A673 (cell line): ENCODE results near the gene DIP2C.

Experiments
- CTCF ChIP-seq: fragments of 300-800, 200-600 bp; sonication (generic); conservative IDR thresholded peaks from 2 replicates; pipeline ENCODE4 v1.5.1; 2017; ENCODE audit warnings: low read depth, mild to moderate bottlenecking, antibody characterized with exemption, low read length, moderate library complexity, mixed read lengths
- EZH2 ChIP-seq: fragments of 200-600 bp; sonication (generic); IDR thresholded peaks from 2 replicates; pipeline ENCODE4 v1.6.1; 2017; ENCODE audit warnings: borderline replicate concordance, low read depth, mild to moderate bottlenecking, mixed read lengths, antibody characterized with exemption, low read length; ENCODE audit not compliant: poor library complexity, severe bottlenecking

- TF ChIP-seq CTCF = no peak
- TF ChIP-seq EZH2 = no peak
Measured at GRCh38 chr10:594584-595270, 94.7 kb downstream of the DIP2C start.
